NCI-H2196 treated with DMSO at 0.1 percent for 48 hours (cell line): ENCODE results near the gene TNFRSF4.

Experiments
- DNase-seq: peaks from one replicate; lab custom pipeline; 2025; ENCODE audit not compliant: unreplicated experiment; lab: John Stamatoyannopoulos, UW

Gene TNFRSF4

DNA sequence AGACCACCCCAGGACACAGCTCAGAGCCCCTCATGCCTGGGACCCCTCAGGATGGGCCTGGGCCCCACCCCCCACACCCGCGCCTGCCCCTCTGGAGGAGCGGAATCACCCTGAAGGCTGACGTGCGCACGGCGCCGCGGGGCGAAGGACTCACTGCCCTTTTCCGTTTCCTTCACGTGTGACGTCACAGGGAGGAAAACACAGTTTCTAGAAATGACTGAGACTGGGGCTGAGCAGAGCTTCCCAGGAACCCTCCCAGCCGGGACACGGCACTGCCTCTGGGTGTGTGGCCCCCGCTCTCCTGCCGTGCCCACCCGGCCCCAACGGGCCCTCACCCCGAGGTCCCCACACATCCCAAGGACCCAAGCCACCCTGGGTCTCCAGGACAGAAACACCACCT lies 5.4 kb upstream of the TNFRSF4 start:
- no peak for DNase-seq

DNA sequence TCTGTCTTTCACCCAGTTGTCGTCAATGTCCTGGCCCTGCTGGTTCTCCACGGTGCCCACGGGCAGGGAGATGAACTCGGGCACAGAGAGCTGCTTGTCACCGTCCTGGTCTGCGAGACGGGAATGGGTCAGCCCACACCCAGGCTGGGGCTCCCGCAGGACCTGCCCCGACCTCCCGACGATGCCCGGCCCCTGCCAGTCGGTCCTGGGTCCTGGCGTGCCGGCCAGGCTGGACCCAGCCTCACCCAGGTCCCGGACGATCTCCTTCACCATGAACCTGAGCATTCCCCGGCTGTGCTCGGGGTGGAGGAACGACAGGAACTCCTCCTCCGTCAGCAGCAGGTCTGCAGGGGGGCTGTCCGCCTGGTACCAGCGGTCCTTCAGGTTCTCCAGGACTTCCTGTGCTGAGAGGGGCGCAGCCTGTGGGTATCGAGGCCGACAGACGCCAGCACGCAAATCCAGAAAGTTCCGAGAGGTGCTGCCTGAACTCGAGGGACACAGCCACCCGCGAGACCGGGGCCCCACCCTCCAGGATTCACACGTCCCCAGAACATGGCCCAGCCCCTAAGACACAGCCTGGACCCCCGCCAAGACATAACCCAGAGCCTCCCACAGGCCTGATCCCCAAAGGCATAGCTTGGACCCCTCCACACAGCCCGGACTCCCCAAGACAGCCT lies 4.7 kb upstream of the TNFRSF4 start:
- DNase-seq: no peak

DNA sequence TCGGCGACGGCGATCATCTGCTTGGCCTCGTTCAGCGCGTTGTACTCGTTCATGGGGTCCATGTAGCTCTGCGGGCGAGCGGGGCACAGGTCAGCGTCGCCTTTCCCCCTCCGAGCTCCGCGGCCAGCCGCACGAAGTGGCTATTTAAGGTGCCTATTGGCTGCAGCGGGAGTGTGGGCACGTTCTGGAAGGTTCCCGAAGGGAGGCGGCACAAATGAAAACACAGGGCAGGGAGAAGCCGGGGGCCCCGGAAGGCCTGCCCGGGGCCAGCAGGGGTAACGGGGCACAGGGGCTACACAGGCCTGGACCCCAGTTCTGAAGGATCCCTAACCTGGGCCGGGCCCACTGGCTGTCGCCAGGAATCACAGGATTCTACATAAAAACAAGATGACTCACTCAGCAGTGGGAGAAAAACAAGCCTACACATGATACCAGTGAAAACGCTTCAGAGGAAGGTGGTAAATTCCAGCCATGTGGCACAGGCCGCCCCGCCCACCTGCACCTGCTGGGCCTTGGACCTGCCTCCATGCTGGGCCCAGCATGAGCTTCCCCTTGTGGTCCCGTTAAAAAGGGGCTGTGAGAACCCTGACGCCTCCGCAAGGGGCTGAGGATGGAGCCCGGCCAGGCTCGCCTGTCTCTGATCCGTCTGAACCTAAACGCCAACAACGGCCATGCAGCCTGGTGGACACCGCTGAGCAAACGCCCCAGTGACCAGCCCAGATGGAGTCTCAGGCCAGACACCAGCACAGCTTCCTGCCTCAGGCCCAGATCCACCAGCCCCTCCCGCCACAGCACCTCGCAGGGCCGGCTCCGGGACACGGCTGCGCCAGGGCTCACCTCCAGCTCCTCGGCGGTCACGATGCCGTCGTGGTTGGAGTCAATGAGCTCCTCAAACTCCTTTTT lies 3.9 kb upstream of the TNFRSF4 start:
- no peak for DNase-seq

DNA sequence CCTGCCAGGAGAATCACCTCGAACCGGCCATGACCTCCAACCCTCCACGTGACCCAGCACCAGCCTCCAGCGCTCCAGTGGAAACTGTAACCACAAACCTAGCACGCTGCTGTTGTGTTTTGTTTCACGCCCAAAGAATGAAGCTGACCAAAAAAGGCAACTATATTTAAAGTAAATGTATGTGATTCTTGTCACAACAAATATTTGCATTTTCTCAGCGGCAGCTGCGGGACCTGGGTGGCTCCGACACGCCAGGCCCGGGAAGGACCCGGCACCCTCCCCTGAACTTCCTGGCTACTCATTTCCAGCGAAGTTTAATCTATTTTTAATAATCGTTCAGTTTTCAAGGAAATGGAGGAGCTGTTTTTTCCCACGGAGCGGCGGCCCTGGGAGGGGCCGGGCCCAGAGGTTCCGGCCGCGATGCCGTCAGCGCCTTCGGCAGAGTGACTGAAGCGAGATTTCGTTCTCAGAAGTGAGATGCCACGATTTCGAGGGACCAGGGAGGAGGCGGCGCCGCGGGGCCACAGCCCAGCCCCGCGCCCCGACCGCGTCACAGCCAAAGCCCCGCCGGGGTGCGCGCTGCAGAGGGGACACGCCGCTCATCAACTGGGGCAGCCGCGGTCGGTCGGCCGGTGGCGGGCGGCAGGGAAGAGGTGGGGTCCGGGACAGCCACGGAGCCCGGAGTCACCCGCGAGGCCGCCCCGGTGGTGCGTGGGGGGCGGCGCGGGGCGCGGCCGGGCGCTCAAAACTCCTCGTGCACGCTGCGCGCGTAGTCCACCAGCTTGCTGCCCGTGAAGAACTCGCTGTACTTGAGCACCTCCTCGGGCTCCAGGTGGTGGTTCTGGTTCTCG lies 3.0 kb upstream of the TNFRSF4 start:
- DNase-seq: no peak

DNA sequence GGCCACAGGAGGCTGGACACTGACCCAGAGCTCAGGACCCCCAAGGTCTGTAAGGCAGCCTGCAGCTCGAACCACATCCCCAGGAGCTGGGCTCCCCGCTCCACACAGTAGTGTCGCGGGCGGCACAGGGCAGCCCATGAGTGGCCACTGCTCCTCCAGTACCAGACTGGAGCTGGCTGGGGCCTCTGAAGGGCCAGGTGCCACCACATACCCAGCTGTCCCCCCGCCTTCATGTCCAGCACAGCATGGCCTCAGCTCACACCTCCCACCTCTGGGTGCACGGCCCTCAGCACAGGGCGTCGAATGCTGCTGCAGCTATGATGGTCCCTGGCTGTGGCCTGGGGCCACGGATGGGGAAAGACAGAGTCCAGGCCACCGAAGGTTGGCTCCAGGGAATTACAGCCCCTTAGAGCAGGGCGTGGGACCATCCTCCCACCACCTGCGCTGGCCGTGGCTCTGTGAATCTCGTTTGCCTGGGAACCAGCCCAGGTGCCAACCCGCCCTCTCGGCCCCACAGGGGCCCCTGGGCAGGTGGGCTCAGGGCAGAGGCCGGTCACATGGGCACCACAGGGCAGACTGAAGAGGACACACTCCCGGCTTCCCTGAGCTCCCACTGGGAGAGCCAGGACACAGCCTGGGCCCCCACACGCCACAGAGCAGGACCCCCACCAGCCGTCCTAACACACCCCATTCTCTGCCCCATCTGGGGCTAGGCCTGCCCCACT lies 2.1 kb upstream of the TNFRSF4 start:
- no peak for DNase-seq

DNA sequence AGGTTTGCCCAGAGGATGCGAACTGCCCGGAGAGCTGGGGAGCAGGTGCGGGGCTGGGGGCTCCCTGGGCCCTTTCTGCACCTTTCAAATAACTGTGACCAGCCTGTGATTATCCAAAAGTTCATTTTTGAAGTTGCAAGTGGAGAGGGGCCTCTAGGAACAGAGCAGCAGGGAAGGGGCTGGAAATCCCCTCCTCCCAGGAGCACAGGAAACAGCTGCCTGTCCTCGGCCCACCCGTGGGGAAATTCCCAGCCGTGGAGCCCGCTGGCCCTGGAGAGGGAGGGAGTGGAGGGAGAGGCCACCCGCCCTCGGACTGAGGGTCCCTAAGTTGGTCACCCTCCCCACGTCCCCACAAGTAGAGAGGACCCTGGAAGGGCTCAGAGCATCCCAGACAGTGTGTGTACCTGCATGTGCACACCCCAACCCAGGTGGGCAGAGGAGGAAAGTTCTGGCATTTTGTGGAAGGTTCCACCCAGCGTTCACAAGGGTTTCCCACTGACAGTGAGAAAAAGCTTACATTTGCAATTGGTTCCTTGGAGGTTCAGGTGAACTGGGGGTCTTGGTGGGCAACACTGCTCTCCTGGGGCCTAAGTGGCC lies 1.2 kb upstream of the TNFRSF4 start:
- DNase-seq: no peak

DNA sequence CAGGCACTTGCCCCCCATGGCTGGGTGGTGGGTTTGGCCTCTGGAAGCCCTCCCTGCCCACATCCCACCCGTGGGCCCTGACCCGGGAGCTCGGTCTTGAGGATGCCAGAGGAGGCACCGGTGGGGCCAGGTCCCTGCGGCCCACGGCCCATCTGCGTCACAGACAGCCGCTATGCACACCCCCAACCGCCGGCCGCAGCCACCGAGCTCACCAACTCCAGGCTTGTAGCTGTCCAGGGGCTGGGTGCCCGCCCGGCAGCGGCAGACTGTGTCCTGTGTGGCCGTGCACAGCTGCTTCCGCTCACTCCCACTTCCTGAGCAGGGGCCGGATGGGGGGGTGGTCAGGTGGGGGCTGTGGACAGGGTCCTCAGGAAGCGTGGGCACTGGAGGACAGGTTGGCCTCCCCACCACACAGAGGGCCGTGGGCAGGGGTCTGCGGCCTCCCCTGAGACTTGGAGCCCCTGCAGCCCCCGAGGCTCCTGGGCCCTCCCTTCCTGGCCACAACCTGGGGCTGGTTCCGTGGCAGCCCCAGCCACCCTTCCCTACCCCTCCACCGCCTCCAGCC lies 1.1 kb downstream of the TNFRSF4 start:
- no peak for DNase-seq

DNA sequence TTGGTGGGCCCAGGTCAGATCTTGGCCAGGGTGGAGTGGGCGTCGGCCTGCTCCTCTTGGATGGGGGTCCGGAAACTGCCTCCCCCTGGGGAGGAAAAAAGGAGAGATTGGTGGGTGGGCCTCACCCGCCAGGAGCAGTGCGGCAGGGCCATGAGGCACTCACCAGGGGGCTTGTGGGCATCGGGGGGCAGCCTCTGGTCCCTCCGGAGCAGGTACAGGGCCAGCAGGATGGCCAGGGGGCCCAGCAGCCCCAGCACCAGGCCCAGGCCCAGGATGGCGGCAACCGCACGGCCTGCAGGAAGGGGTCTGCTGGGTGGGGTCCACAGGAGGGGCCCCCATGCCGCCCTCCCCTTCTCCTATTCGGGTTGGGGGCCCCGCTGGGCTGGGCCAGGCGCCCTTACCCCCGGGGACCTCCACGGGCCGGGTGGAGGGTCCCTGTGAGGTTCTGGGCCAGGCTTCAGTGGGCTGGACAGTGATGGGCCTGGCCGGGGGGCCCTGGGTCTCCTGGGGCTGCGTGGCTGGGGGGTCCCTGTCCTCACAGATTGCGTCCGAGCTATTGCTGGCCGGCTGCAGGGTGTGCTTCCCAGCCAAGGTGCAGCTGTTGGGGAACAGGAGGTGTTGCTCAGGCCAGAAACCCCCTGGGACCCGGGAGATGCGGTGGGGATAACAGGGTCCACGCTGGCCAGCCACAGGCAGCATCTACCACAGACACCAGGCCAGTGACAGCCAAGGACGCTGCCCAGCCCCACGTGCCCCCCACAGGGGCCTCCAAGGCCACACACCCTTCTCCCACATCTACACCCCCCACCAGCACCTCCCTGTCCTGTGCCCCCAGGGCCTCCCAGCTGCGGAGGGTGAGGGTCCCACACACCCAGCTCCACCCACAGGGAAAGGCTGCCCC lies 2.2 kb downstream of the TNFRSF4 start:
- DNase-seq: no peak

DNA sequence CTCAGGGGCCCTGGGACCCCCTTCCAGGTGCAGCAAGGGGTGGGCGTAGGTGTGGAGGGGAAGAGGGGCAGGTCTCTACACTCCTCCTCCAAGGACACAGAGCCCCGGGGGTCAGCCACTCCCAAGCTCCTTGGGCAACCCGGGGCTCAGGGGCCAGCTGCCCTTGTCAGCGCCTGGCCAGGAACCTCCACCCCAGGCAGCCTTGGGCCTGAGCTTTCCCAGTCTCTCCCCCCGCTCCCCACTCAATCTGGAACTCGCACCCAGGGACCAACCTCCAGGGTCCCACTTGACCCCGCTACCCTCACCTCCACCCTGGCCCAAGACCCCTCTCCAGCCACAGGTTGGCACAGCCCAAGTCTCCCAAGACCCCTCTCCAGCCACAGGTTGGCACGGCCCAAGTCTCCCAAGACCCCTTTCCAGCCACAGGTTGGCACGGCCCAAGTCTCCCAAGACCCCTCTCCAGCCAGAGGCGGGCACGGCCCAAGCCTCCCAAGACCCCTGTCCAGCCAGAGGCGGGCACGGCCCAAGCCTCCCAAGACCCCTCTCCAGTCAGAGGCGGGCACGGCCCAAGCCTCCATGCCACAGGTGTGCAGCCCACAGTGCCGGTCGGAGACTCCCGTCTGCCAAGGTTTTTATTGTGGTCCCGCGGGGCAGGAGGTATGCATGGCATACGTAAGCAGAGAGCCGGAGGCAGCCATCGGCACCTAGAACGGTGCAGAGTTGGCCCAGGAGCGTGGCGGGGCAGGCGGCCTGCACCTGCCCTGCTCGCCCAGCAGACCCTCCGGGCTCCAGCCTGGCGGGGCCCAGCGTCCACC lies 3.0 kb downstream of the TNFRSF4 start:
- no peak for DNase-seq

DNA sequence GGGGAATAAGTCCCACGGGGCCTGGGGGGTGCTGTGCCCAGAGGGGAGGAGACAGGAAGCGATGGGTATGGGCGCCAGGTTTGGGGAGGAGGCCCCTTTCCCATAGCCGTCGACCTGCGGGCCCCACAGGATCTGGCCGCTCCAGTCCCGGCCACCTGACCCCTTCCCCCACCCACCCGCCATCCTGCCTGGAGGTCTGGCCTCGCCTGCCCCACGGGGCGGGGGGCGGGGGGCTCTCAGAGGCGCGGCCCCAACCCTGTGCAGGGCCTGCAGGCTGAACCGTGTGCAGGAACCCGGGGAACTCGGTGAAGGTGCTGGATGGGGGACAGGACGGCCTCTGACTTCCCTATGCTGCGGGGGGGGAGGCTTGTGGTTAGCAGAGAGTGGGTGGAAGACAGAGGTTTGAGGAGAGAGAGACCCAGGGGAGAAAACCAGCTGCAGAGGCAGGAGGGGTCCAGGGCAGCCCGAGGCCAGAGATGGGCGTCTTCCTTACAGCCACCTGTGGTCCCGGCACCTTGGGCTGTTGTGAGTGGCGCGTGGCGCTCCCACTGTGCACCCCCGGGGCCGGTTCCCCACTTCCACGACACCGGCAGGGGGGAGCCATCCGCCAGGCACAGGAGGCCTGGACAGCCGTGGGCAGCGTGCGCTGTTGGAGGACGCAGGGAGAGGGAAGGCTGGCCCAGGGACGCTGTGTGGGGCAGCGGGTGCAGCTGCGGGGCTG lies 5.1 kb downstream of the TNFRSF4 start:
- DNase-seq: no peak

DNA sequence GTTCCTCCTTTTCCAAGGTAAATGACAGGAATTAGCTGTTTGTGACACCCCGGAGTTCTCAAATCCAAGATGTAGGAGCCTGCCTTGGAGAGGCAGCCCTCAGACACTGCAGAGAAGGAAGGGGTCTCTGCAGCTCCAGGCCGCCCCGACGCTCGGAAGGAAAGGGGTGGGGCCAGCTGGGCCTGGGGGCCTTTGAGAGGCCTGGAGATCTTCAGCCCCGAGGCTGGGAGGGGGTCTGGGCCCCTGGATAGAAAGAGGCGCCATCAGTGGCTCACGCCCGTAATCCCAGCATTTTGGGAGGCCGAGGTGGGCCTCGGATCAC lies 6.4 kb downstream of the TNFRSF4 start:
- DNase-seq: no peak

DNA sequence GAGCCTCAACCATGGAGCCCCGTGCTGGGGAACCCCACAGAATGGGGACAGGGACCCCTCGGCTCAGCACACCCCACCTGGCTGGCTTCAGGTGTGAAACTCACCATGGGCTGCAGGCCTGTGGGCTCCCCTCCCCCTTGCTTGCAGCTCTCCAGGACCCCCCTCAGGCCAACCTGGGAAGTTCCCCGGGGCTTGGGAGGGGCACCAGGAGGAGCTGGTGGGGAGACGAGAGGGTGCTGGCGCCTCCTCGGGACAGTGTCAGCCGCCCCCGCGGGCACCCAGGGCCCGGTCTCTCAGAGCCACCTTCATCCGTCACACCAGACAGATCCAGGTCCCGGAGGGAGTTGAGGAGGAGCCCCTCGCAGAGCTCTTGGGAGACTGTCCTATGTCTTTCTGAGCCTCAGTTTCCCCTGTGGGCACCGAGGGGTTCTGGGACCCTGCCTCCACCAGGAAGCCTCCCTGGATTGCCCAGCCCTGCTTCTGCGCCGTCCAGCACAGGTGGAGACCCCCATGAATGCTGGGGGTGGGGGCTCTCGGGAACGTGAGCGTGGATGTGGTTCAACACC lies 6.9 kb downstream of the TNFRSF4 start:
- no peak for DNase-seq

DNA sequence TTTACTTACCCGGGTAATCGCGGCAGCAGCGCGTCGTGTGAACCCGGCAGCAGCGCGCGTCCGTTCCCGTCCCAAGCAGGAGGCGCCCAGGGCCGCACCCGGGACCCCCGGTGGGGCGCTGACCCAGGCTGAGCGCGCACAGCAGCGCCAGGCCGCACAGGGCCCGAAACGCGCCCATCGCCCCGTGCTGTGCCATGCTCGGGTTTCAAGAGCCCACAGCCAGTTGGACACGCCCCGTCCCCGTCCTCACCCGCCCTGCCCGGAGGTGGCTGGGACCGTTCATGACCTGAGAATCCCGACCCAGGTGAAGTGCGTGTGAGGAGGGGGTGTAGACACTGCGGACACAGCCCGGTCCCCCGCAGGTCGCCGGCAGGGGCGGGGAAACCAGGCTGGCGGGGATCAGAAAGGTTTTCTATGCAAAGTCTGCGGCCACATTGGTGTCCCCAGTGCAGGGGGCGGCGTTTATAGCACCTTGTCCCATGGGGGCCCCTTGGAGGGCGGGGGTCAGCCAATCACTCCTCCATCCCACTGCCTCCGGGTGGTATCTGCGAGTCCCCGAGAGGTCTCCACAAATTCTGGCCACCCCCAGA lies 7.5 kb downstream of the TNFRSF4 start, which contains the start of gene TNFRSF18:
Gene TNFRSF18 (minus strand): TSS at position 217 of the 590 bp plus-strand sequence. CDS start 21 bp downstream, at position 196.
- DNase-seq: no peak

DNA sequence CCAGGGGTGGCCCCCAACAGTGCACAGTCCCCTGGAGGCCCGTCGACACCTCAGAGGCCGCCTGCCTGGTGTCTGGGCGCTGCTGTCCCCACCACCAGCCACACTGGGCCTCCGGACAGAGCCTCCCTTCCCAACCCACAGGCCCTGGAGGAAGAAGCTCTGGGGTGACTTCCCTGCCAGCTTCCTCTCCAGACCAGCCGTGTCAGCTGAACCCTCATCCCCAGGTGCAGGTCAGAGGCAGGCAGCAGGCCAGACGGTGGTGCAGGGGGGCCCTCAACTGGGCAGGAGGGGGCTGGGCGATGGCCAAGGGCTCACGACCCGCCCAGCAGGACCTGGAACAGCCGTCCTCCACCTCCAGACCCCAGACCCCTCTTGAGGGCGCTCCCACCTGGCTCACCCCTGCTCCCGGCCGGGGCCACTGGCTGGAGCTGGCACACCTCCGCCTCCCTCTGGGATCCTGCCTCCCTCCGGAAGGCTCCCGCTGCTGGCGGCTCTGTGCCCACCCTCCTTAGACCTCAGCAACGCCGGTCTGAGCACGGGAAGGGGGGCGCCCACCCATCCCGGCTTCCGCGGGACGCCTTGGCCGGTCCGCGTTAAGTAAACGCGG lies 8.1 kb downstream of the TNFRSF4 start:
- no peak for DNase-seq

DNA sequence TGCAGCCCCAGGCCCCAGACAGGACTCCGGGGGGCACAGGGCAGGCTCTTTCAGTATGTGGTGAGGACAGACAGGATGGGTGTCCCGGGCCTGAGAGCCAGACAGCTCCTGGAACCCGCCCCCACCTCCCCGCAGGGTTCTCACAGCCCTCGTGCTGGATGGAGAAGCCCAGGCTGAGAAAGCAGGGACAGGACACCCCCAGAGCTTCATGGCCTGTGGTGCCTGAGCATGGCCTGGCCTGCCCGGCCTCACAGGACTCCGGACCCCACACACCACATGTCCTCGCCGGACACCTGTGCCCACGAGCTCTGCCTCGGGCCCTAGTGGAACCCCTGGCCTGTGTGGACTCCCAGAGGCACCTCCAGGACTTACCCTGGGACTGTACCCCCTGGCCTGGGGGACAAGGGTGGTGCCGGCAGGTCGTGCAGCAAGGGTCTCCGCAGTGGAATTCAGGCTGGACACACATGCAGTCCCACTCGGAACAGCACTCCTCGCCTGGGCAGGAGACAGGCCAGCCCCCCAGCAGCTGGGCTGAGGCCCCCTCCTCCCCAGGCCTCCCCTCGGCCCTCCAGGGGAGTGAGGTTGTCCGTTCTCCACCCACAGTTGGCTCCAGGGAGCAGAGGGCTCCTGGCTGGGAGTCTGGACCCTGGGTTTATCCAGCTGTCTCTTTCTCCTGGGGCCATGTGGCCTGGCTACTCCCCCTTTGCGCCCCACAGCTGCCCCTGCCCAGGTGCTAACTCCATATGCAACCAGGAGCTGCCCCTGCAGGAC lies 8.8 kb downstream of the TNFRSF4 start:
- DNase-seq: no peak

DNA sequence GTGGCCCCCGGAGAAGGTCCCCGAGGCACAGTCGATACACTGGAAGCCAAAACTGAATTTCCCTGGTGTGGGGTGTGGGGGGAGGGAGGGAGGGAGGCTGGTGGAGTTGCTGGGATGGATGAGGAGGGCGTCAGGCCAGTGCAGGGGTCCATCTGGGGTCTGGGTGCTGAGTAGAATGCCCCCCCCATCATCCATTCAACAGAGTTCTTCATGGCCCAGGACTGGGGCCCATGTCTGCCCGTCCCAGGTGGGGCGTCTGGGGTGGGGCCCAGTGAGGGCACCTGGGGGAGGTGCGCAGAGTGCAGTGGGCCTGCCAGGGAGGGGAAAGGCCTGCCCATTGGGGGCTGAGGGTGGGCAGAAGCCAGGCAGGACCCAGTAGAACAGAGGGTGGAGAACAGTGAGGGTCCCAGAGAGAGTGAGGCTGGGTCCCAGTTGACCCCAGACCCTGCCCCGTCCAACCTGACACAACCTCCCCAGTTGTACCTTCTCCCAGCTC lies 9.5 kb downstream of the TNFRSF4 start:
- no peak for DNase-seq
